ENCODE results near the gene LZIC. TPM values are rescaled to one million over a fixed set of nuclear protein-coding genes. Genes with fewer than 3 reads are reported as not detected.
A peak's percentile ranks its signal among the peaks of the same experiment; 100 is the strongest.

The LZIC gene
- total RNA-seq, 1 experiment from 2014 or later = 32.5 TPM

GRCh38 chr1:9909234-9910046 is 33.8 kb downstream of the LZIC start:
- peak overlapping the region; percentile 67 for H3K9ac ChIP-seq (ENCODE audit: low read length)
- TF ChIP-seq EZH2 (IDR thresholded peaks at IDR 0.05; ENCODE audit: low read length, unreplicated experiment) (no peak), CTCF (conservative IDR thresholded peaks at IDR 0.05; ENCODE audit: low read depth, low read length) (no peak), EZH2phosphoT487 (IDR thresholded peaks at IDR 0.05; ENCODE audit: borderline replicate concordance, low read length) (no peak)
- peak; percentile 33 for DNase-seq
- no peaks in the 10 kb centered on the region for H3K9me3 ChIP-seq (ENCODE audit: low read length)
- no peaks in the 10 kb centered on the region for H4K20me1 ChIP-seq (ENCODE audit: low read length)
- peak overlapping the region; percentile 57 for H2AFZ ChIP-seq (ENCODE audit: low read length)
- H3K4me2 ChIP-seq (ENCODE audit: low read length) = peak overlapping the region; percentile 97
- peaks cover 13% of the 10 kb centered on the region for H3K4me1 ChIP-seq (ENCODE audit: insufficient read depth, low read length)
- no peaks in the 10 kb centered on the region for H3F3A ChIP-seq (ENCODE audit: low read length, unreplicated experiment)
- H3K27me3 ChIP-seq (ENCODE audit: low read length) = no peaks in the 10 kb centered on the region
- ChIA-PET POLR2A (ENCODE audit: unreplicated experiment) (no interaction called here), CTCF (no interaction called here)
- ATAC-seq = no peak
- H3K79me2 ChIP-seq (ENCODE audit: low read length) = peaks cover 40% of the 10 kb centered on the region
- no peaks in the 10 kb centered on the region for H3K9me2 ChIP-seq (replicated peaks; ENCODE audit: low read length)
- intact Hi-C loops (cut with micrococcal nuclease) = loop anchor here (2.0 to 5.0 kb wide), 2 partner anchors 17 to 127 kb away; no protein-coding TSS in a partner anchor
- no peak overlapping the region for H3K27ac ChIP-seq (ENCODE audit: low read length)
- no peaks in the 10 kb centered on the region for H3K36me3 ChIP-seq (ENCODE audit: low read depth, low read length)
- BruUV-seq (replicated peaks) = no TSS peak
- peak overlapping the region; percentile 79 for H3K4me3 ChIP-seq (ENCODE audit: low read length)

- intact Hi-C loops (cut with micrococcal nuclease) = no loop called here
- Histone ChIP-seq H3K27me3 (ENCODE audit: low read length) (no peaks in the 10 kb centered on the region), H3K9me3 (ENCODE audit: low read length) (no peaks in the 10 kb centered on the region), H3F3A (ENCODE audit: low read length, unreplicated experiment) (no peaks in the 10 kb centered on the region), H3K4me1 (ENCODE audit: insufficient read depth, low read length) (peaks cover 13% of the 10 kb centered on the region), H3K4me2 (ENCODE audit: low read length) (peak overlapping the region; percentile 97), H3K9ac (ENCODE audit: low read length) (peak overlapping the region; percentile 67), H2AFZ (ENCODE audit: low read length) (peak overlapping the region; percentile 57; the same call in 1 of the 2 replicates), H3K4me3 (ENCODE audit: low read length) (peak overlapping the region; percentile 79), H3K9me2 (replicated peaks; ENCODE audit: low read length) (no peaks in the 10 kb centered on the region), H4K20me1 (ENCODE audit: low read length) (no peaks in the 10 kb centered on the region), H3K79me2 (ENCODE audit: low read length) (peaks cover 46% of the 10 kb centered on the region), H3K36me3 (ENCODE audit: low read depth, low read length) (no peaks in the 10 kb centered on the region), H3K27ac (ENCODE audit: low read length) (no peak overlapping the region)
- peak; percentile 46 for DNase-seq
- ATAC-seq = no peak
- CTCF ChIA-PET = no interaction called here
- TSS peak; percentile 47 for BruUV-seq (replicated peaks)
- POLR2A ChIA-PET (ENCODE audit: unreplicated experiment) = no interaction called here
- TF ChIP-seq EZH2 (IDR thresholded peaks at IDR 0.05; ENCODE audit: low read length, unreplicated experiment) (no peak), EZH2phosphoT487 (IDR thresholded peaks at IDR 0.05; ENCODE audit: borderline replicate concordance, low read length) (no peak), CTCF (conservative IDR thresholded peaks at IDR 0.05; ENCODE audit: low read depth, low read length) (no peak)
These were observed 34.3 kb downstream of the LZIC start for GRCh38 chr1:9908871-9909233.

- 0 out of 2 replicates have a peak overlapping the region, but pooled peaks have one; percentile 20 for H3K4me2 ChIP-seq (ENCODE audit: low read length)
- no TSS peak for BruUV-seq (replicated peaks)
- no peaks in the 10 kb centered on the region for H3F3A ChIP-seq (ENCODE audit: low read length, unreplicated experiment)
- H3K27me3 ChIP-seq (ENCODE audit: low read length) = no peaks in the 10 kb centered on the region
- no peak overlapping the region for H2AFZ ChIP-seq (ENCODE audit: low read length)
- peaks cover 13% of the 10 kb centered on the region for H3K4me1 ChIP-seq (ENCODE audit: insufficient read depth, low read length)
- intact Hi-C loops (cut with micrococcal nuclease) = no loop called here
- H3K9me2 ChIP-seq (replicated peaks; ENCODE audit: low read length) = no peaks in the 10 kb centered on the region
- no peak overlapping the region for H3K4me3 ChIP-seq (ENCODE audit: low read length)
- H3K36me3 ChIP-seq (ENCODE audit: low read depth, low read length) = no peaks in the 10 kb centered on the region
- peaks cover 52% of the 10 kb centered on the region for H3K79me2 ChIP-seq (ENCODE audit: low read length)
- POLR2A ChIA-PET (ENCODE audit: unreplicated experiment) = no interaction called here
- H4K20me1 ChIP-seq (ENCODE audit: low read length) = no peaks in the 10 kb centered on the region
- CTCF ChIA-PET = no interaction called here
- ATAC-seq (no peak), DNase-seq (no peak)
- H3K9ac ChIP-seq (ENCODE audit: low read length) = no peak overlapping the region
- TF ChIP-seq EZH2phosphoT487 (IDR thresholded peaks at IDR 0.05; ENCODE audit: borderline replicate concordance, low read length) = no peak
- TF ChIP-seq EZH2 (IDR thresholded peaks at IDR 0.05; ENCODE audit: low read length, unreplicated experiment) = no peak
- no peak for TF ChIP-seq CTCF (conservative IDR thresholded peaks at IDR 0.05; ENCODE audit: low read depth, low read length)
- no peak overlapping the region for H3K27ac ChIP-seq (ENCODE audit: low read length)
- no peaks in the 10 kb centered on the region for H3K9me3 ChIP-seq (ENCODE audit: low read length)
These were observed 35.8 kb downstream of the LZIC start for GRCh38 chr1:9907441-9907840.
